OCI-LY3 (cell line): ENCODE measurements around the gene CSH2.

ENCODE experiments used
- CTCF ChIP-seq: fragments of 200-600, 300-600 bp; sonication (generic); IDR thresholded peaks from 2 replicates; pipeline ENCODE4 v1.5.1; 2014; ENCODE audit warnings: antibody characterized with exemption, low read length, low read depth
- EZH2phosphoT487 ChIP-seq: fragments of 200-600 bp; shearing (Covaris generic); IDR thresholded peaks from 2 replicates; pipeline ENCODE4 v1.6.1; 2018; ENCODE audit warnings: antibody characterized with exemption, mixed run types, low read depth

- TF ChIP-seq EZH2phosphoT487 (no peak), CTCF (no peak)
Observed at GRCh38 chr17:63830904-63831491, 42.5 kb downstream of the CSH2 start.
